PC-3 (cell line): Measurements from ENCODE around the gene HDAC10. TPM values are rescaled to one million over a fixed set of nuclear protein-coding genes. Genes with fewer than 3 reads are reported as not detected.

Experiments
- ATAC-seq: fragments of 200-7000 bp; cut with Tn5 transposase; 2 replicates; pipeline ENCODE4 v1.9.1; 2020; ENCODE audit warnings: mild to moderate bottlenecking, moderate library complexity
- BruUV-seq: library from RNA; stranded (reverse); fragments of 400-500 nt; replicated peaks from 2 replicates; lab custom pipeline; 2021; lab: Mats Ljungman, UMichigan
- CTCF ChIA-PET: fragments of 300-600 bp; sonication (Branson Sonifier 250); formaldehyde crosslinking; loops from one replicate; lab custom pipeline; 2022; ENCODE audit warnings: antibody characterized with exemption; lab: Charles Lee
- POLR2A ChIA-PET: fragments of 300-600 bp; sonication (Branson Sonifier 250); formaldehyde crosslinking; loops from one replicate; lab custom pipeline; 2022; ENCODE audit warnings: antibody characterized with exemption; ENCODE audit not compliant: unreplicated experiment; lab: Charles Lee
- DNase-seq: peaks from one replicate; pipeline ENCODE4 v3.0.0-alpha.2; 2015
- H2AFZ ChIP-seq: fragments of 300-600 bp; sonication (generic); 2 replicates; pipeline ENCODE4 v1.6.0; 2016; ENCODE audit warnings: antibody characterized with exemption, low read length
- H3F3A ChIP-seq: fragments of 300-600 bp; sonication (generic); one replicate; pipeline ENCODE4 v1.6.0; 2017; ENCODE audit warnings: antibody characterized with exemption, low read length, control low read depth, mild to moderate bottlenecking; ENCODE audit not compliant: unreplicated experiment
- H3K27ac ChIP-seq: fragments of 300-600 bp; sonication (generic); 2 replicates; pipeline ENCODE4 v1.5.1; 2016; ENCODE audit warnings: mild to moderate bottlenecking, low read length
- H3K27me3 ChIP-seq: fragments of 300-600 bp; sonication (generic); 2 replicates; pipeline ENCODE4 v1.6.1; 2016; ENCODE audit warnings: low read length, mixed read lengths
- H3K36me3 ChIP-seq: fragments of 300-600 bp; sonication (generic); 2 replicates; pipeline ENCODE4 v1.6.1; 2016; ENCODE audit warnings: low read depth, mixed run types, low read length, mixed read lengths
- H3K4me1 ChIP-seq: fragments of 300-600 bp; sonication (generic); 2 replicates; pipeline ENCODE4 v1.5.1; 2016; ENCODE audit warnings: low read length; ENCODE audit not compliant: insufficient read depth
- H3K4me2 ChIP-seq: fragments of 300-600 bp; sonication (generic); 2 replicates; pipeline ENCODE4 v1.6.0; 2016; ENCODE audit warnings: low read length
- H3K4me3 ChIP-seq: fragments of 300-600 bp; sonication (generic); 2 replicates; pipeline ENCODE4 v1.5.1; 2016; ENCODE audit warnings: mild to moderate bottlenecking, low read length, mixed read lengths
- H3K79me2 ChIP-seq: fragments of 300-600 bp; sonication (generic); 2 replicates; pipeline ENCODE4 v1.6.1; 2017; ENCODE audit warnings: low read length, mixed read lengths
- H3K9ac ChIP-seq: fragments of 300-600 bp; sonication (generic); 2 replicates; pipeline ENCODE4 v1.6.0; 2016; ENCODE audit warnings: mild to moderate bottlenecking, low read length
- H3K9me2 ChIP-seq: fragments of 300-600 bp; sonication (generic); replicated peaks from 2 replicates; pipeline ENCODE4 v1.6.1; 2016; ENCODE audit warnings: mixed run types, low read length, mixed read lengths
- H3K9me3 ChIP-seq: fragments of 300-600 bp; sonication (generic); 2 replicates; pipeline ENCODE4 v1.6.1; 2016; ENCODE audit warnings: low read length, mixed read lengths
- H4K20me1 ChIP-seq: fragments of 300-600 bp; sonication (generic); 2 replicates; pipeline ENCODE4 v1.6.1; 2016; ENCODE audit warnings: low read length, mixed read lengths
- EZH2 ChIP-seq: fragments of 300-600 bp; sonication (generic); IDR thresholded peaks from one replicate; pipeline ENCODE4 v1.6.1; 2017; ENCODE audit warnings: antibody characterized with exemption, mild to moderate bottlenecking, low read length; ENCODE audit not compliant: unreplicated experiment
- EZH2phosphoT487 ChIP-seq: fragments of 300-600 bp; sonication (generic); IDR thresholded peaks from 2 replicates; pipeline ENCODE4 v1.6.1; 2018; ENCODE audit warnings: mild to moderate bottlenecking, antibody characterized with exemption, low read length, borderline replicate concordance
- intact Hi-C: fragments of 100-400 bp; cut with micrococcal nuclease; formaldehyde crosslinking; loops from 2 replicates; pipeline ENCODE4 v1.9.0; 2023
- total RNA-seq: library from RNA; depleted of rRNA; stranded (reverse); fragments of >200 nt; gene quantifications from 2 replicates; pipeline ENCODE4 v1.2.3, GENCODE V29; 2014
- TF ChIP-seq, protein P1 (sequence below): fragments of 300-600 bp; sonication (generic); conservative IDR thresholded peaks from 2 replicates; pipeline ENCODE4 v1.5.1; 2017; ENCODE audit warnings: antibody characterized with exemption, low read depth, mild to moderate bottlenecking, low read length

HDAC10 gene
- total RNA-seq, 1 experiment from 2014 or later: 25.8 TPM

DNA sequence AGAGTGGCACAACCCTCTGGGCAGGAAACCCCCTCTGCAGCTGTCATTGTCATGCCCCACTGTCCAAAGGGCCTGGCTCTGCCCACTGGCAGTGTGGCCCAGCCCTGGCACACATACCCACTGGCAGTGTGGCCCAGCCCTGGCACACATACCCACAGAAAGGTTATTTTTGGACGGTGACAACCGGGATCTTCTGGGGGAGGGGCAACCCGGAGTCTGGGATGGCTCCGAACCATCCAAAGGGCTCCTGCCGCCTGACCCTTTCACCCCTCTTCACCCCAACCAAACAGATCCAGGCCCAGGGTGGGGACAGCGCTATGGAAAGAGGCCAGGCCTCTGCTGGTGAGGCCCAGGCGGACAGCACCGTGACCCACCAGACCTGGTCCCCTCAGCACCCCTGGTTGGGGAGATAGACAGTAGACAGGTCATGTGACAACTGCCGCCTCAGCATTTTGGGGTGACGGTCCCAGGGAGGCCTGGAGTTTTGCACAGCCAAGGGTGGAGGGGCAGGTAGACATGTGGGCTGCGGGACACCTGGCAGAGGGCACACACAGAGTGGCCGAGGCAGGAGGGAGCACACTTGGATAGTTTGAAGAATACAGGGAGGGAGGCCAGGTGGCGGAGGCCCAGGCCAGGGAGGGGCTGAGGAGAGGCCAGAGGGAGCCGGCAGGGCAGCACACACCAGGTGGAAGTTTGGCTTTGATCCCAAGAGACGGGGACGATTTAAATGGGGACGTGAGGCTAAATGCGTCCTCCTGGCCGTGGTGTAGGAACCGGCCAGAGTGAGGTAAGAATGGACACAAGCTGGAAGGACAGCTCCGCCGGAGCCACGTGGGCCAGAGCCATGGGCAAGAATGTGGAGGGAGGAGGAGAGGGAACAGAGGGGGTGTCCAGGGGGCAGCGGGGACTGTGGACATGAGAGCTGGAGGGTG lies 7.6 kb upstream of the HDAC10 start:
- H3K4me1 ChIP-seq: peaks cover 10% of the 10 kb centered on the region
- H3K9me3 ChIP-seq: no peaks in the 10 kb centered on the region
- ATAC-seq (no peak), DNase-seq (no peak)
- ChIA-PET CTCF (no interaction called here), POLR2A (no interaction called here)
- TF ChIP-seq EZH2: no peak
- TF ChIP-seq, protein P1, sequence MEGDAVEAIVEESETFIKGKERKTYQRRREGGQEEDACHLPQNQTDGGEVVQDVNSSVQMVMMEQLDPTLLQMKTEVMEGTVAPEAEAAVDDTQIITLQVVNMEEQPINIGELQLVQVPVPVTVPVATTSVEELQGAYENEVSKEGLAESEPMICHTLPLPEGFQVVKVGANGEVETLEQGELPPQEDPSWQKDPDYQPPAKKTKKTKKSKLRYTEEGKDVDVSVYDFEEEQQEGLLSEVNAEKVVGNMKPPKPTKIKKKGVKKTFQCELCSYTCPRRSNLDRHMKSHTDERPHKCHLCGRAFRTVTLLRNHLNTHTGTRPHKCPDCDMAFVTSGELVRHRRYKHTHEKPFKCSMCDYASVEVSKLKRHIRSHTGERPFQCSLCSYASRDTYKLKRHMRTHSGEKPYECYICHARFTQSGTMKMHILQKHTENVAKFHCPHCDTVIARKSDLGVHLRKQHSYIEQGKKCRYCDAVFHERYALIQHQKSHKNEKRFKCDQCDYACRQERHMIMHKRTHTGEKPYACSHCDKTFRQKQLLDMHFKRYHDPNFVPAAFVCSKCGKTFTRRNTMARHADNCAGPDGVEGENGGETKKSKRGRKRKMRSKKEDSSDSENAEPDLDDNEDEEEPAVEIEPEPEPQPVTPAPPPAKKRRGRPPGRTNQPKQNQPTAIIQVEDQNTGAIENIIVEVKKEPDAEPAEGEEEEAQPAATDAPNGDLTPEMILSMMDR: no peak
- no peak for TF ChIP-seq EZH2phosphoT487
- H3K4me3 ChIP-seq: no peak overlapping the region
- H3F3A ChIP-seq: no peaks in the 10 kb centered on the region
- H2AFZ ChIP-seq: no peak overlapping the region
- H3K4me2 ChIP-seq: no peak overlapping the region
- no TSS peak for BruUV-seq
- no peak overlapping the region for H3K27ac ChIP-seq
- H3K79me2 ChIP-seq: peaks cover 10% of the 10 kb centered on the region
- H3K27me3 ChIP-seq: no peaks in the 10 kb centered on the region
- intact Hi-C loops: no loop called here
- H4K20me1 ChIP-seq: no peaks in the 10 kb centered on the region
- H3K36me3 ChIP-seq: no peaks in the 10 kb centered on the region
- no peaks in the 10 kb centered on the region for H3K9me2 ChIP-seq
- H3K9ac ChIP-seq: no peak overlapping the region

DNA sequence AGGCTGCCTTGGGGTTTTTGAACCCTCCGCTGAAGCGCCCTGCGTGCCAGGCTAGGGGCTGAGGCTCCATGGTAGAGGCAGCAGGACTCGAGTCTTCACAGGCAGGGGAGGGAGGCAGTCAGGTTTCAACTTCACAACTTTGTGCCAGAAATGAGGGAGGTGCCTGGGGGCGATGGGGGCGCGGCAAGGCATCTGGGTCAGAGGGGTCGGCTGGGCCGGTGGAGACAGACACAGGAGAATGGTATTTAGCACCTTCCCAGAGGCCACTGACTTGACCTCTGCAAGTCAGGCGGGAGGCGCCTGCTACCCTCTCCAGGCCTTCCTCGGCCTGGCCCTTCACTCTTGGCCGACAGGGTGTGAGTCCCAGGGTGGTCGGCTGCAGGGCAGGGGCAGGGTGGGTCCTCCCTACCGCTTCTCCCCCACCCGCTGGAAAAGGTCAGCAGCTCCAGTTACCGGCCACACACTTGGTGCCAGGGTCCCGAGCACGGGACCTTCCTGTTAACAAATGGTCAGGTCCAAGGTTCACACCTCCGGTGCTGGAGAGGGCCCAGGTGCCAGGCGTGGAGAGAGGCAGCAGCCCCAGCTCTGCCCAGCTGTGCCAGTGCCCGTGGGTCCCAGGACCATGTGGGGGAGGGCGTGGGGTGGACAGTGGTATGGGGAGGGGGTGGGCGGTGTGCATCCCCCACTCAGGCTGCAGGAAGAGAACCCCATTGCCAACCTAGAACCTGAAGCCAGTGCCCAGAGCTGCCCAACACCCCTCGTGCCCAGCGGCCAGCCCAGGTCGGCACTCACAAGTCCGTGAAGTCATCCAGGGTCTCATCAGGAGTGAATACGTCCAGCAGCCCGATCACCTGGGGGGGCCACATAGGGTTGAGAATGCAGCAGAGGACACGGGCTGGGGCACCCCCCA lies 6.6 kb upstream of the HDAC10 start:
- intact Hi-C loops: no loop called here
- H3K27ac ChIP-seq: no peak overlapping the region
- BruUV-seq: no TSS peak
- no peak overlapping the region for H3K4me3 ChIP-seq
- ChIA-PET CTCF (no interaction called here), POLR2A (no interaction called here)
- H3K36me3 ChIP-seq: no peaks in the 10 kb centered on the region
- H3K4me2 ChIP-seq: no peak overlapping the region
- H3K9ac ChIP-seq: no peak overlapping the region
- no peaks in the 10 kb centered on the region for H4K20me1 ChIP-seq
- TF ChIP-seq, protein P1: no peak
- no peak for TF ChIP-seq EZH2
- no peak for TF ChIP-seq EZH2phosphoT487
- H3K9me3 ChIP-seq: no peaks in the 10 kb centered on the region
- H3K79me2 ChIP-seq: peaks cover 10% of the 10 kb centered on the region
- no peaks in the 10 kb centered on the region for H3K27me3 ChIP-seq
- ATAC-seq (no peak), DNase-seq (no peak)
- peaks cover 7% of the 10 kb centered on the region for H3K4me1 ChIP-seq
- H3F3A ChIP-seq: no peaks in the 10 kb centered on the region
- H2AFZ ChIP-seq: no peak overlapping the region
- no peaks in the 10 kb centered on the region for H3K9me2 ChIP-seq
